ENCODE results near the gene KCNH5. TPM values are rescaled to one million over a fixed set of nuclear protein-coding genes. Genes with fewer than 3 reads are reported as not detected.
"Not testable (repeated sequence)": the region's sequence is repeated elsewhere in the genome, so short reads cannot be mapped to it uniquely, and the experiment has no call there.

KCNH5 gene
- total RNA-seq, 2 donors from 2014 or later: not detected

- TF ChIP-seq, protein P1, sequence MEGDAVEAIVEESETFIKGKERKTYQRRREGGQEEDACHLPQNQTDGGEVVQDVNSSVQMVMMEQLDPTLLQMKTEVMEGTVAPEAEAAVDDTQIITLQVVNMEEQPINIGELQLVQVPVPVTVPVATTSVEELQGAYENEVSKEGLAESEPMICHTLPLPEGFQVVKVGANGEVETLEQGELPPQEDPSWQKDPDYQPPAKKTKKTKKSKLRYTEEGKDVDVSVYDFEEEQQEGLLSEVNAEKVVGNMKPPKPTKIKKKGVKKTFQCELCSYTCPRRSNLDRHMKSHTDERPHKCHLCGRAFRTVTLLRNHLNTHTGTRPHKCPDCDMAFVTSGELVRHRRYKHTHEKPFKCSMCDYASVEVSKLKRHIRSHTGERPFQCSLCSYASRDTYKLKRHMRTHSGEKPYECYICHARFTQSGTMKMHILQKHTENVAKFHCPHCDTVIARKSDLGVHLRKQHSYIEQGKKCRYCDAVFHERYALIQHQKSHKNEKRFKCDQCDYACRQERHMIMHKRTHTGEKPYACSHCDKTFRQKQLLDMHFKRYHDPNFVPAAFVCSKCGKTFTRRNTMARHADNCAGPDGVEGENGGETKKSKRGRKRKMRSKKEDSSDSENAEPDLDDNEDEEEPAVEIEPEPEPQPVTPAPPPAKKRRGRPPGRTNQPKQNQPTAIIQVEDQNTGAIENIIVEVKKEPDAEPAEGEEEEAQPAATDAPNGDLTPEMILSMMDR (IDR thresholded peaks at IDR 0.05): no peak
- ATAC-seq (ENCODE audit: insufficient number of reproducible peaks, low FRiP score, low read depth) (no peak), DNase-seq (ENCODE audit: low spot score) (no peak)
- H3K36me3 ChIP-seq: no peaks in the 10 kb centered on the region
- no peaks in the 10 kb centered on the region for H3K4me1 ChIP-seq (ENCODE audit: control insufficient read depth in 1 of 2, low read depth in 2 of 2)
- H3K27me3 ChIP-seq (replicated peaks; ENCODE audit: insufficient read depth): no peaks in the 10 kb centered on the region
- no peak overlapping the region for H3K4me3 ChIP-seq
- H3K27ac ChIP-seq: no peak overlapping the region
- no peaks in the 10 kb centered on the region for H3K9me3 ChIP-seq
These were observed 281.3 kb downstream of the KCNH5 start for GRCh38 chr14:62763951-62764350.

- no peaks in the 10 kb centered on the region for H3K36me3 ChIP-seq
- DNase-seq (ENCODE audit: low spot score) (no peak), ATAC-seq (ENCODE audit: insufficient number of reproducible peaks, low FRiP score, low read depth) (no peak)
- no peak overlapping the region for H3K4me3 ChIP-seq
- TF ChIP-seq, protein P1 (IDR thresholded peaks at IDR 0.05): no peak
- no peaks in the 10 kb centered on the region for H3K4me1 ChIP-seq (ENCODE audit: control insufficient read depth in 1 of 2, low read depth in 2 of 2)
- no peaks in the 10 kb centered on the region for H3K9me3 ChIP-seq
- H3K27ac ChIP-seq: no peak overlapping the region
- no peaks in the 10 kb centered on the region for H3K27me3 ChIP-seq (replicated peaks; ENCODE audit: insufficient read depth)
These were observed 285.5 kb downstream of the KCNH5 start for GRCh38 chr14:62759796-62760195.

GRCh38 chr14:62746881-62747280 lies 298.4 kb downstream of the KCNH5 start:
- not testable (repeated sequence) for H3K27me3 ChIP-seq (replicated peaks; ENCODE audit: insufficient read depth)

DNA sequence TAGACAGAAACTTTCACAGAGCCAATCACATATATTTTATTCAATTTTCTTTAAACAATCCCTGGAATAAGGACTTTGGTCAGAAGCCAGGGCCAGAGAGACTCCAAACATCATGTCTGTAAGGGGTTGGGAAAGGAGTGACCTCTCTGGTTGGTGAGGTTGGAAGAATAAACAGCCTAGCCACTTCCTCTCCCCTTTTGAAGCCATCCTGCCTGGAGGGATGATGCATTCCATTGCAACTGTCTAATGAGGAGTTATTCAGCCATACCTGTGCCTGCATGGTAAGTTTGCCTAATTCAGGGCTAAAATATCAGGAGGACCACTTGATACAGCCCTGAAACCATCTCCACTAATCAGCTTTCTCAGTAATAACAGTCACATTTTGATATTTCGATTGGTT lies 299.8 kb downstream of the KCNH5 start:
- Histone ChIP-seq H3K27ac (no peak overlapping the region), H3K4me3 (no peak overlapping the region), H3K9me3 (no peaks in the 10 kb centered on the region), H3K36me3 (no peaks in the 10 kb centered on the region), H3K4me1 (ENCODE audit: control insufficient read depth in 1 of 2, low read depth in 2 of 2) (no peaks in the 10 kb centered on the region), H3K27me3 (replicated peaks; ENCODE audit: insufficient read depth) (no peaks in the 10 kb centered on the region)
- TF ChIP-seq, protein P1 (IDR thresholded peaks at IDR 0.05): no peak
- ATAC-seq (ENCODE audit: insufficient number of reproducible peaks, low FRiP score, low read depth) (no peak), DNase-seq (ENCODE audit: low spot score) (no peak)

More at GRCh38 chr14:62746881-62747280, 298.4 kb downstream of the KCNH5 start:
- not testable (repeated sequence) for DNase-seq (ENCODE audit: low spot score); H3K4me1 ChIP-seq (ENCODE audit: control insufficient read depth in 1 of 2, low read depth in 2 of 2); H3K9me3 ChIP-seq; H3K27ac ChIP-seq; ATAC-seq (ENCODE audit: insufficient number of reproducible peaks, low FRiP score, low read depth); H3K4me3 ChIP-seq; H3K36me3 ChIP-seq

DNA sequence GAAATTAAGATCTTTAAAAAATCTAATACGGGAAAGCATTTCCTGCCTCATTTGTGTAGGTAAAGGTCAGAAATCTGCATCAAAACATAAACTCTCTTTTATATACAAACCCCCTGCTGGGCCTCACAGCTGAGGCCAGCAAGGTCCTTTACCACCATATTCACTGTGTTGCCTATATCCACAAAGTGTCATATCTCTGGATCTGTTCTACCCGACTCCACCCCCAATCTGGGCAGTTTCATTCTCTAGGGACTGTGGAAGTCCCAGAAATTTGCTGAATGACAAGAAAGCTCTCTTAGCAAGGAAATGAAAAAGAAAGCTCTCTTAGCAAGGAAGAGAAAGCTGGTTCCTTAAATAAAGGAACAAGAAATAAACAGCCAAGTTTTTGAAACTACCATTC lies 301.7 kb downstream of the KCNH5 start:
- H3K9me3 ChIP-seq: no peaks in the 10 kb centered on the region
- ATAC-seq (ENCODE audit: insufficient number of reproducible peaks, low FRiP score, low read depth) (no peak), DNase-seq (ENCODE audit: low spot score) (no peak)
- no peaks in the 10 kb centered on the region for H3K27me3 ChIP-seq (replicated peaks; ENCODE audit: insufficient read depth)
- H3K27ac ChIP-seq: no peak overlapping the region
- no peaks in the 10 kb centered on the region for H3K36me3 ChIP-seq
- H3K4me1 ChIP-seq (ENCODE audit: control insufficient read depth in 1 of 2, low read depth in 2 of 2): no peaks in the 10 kb centered on the region
- no peak overlapping the region for H3K4me3 ChIP-seq
- TF ChIP-seq, protein P1 (IDR thresholded peaks at IDR 0.05): no peak

- H3K27ac ChIP-seq: no peak overlapping the region
- no peak for ATAC-seq (ENCODE audit: insufficient number of reproducible peaks, low FRiP score, low read depth)
- H3K9me3 ChIP-seq: no peaks in the 10 kb centered on the region
- DNase-seq (ENCODE audit: low spot score): no peak
- H3K27me3 ChIP-seq (replicated peaks; ENCODE audit: insufficient read depth): no peaks in the 10 kb centered on the region
- no peaks in the 10 kb centered on the region for H3K36me3 ChIP-seq
- no peaks in the 10 kb centered on the region for H3K4me1 ChIP-seq (ENCODE audit: control insufficient read depth in 1 of 2, low read depth in 2 of 2)
- H3K4me3 ChIP-seq: no peak overlapping the region
- TF ChIP-seq, protein P1 (IDR thresholded peaks at IDR 0.05): no peak
These were observed 302.1 kb downstream of the KCNH5 start for GRCh38 chr14:62743118-62743517.

Data from thoracic aorta (tissue), 2 donors.